GM21723 (cell line): ENCODE results near the gene SGCD.

Source experiments
- ATAC-seq: cut with Tn5 transposase; IDR thresholded peaks from one replicate; pipeline ENCODE4 v1.9.1; 2021; ENCODE audit warnings: mild to moderate bottlenecking, moderate library complexity; ENCODE audit not compliant: unreplicated experiment

SGCD gene

GRCh38 chr5:156361436-156362109, 34.6 kb downstream of the SGCD start:
- no peak for ATAC-seq

GRCh38 chr5:156363861-156364260, 36.9 kb downstream of the SGCD start:
- ATAC-seq, result no peak

GRCh38 chr5:156366521-156366920, 39.6 kb downstream of the SGCD start:
- ATAC-seq, result no peak

- no peak for ATAC-seq
Observed at GRCh38 chr5:156367597-156367996, 40.6 kb downstream of the SGCD start.

GRCh38 chr5:156375895-156376495, 49.0 kb downstream of the SGCD start:
- peak; percentile 68 for ATAC-seq

- ATAC-seq, result peak; percentile 50
Observed at GRCh38 chr5:156376751-156377150, 49.8 kb downstream of the SGCD start.

- ATAC-seq, result peak; percentile 41
Observed at GRCh38 chr5:156378159-156378558, 51.2 kb downstream of the SGCD start.

- no peak for ATAC-seq
Observed at GRCh38 chr5:156379206-156379605, 52.2 kb downstream of the SGCD start.

- ATAC-seq, result no peak
Observed at GRCh38 chr5:156380848-156381247, 53.9 kb downstream of the SGCD start.

GRCh38 chr5:156383510-156384265, 56.7 kb downstream of the SGCD start:
- ATAC-seq, result no peak

- ATAC-seq, result no peak
Observed at GRCh38 chr5:156385416-156385815, 58.5 kb downstream of the SGCD start.

GRCh38 chr5:156386976-156387375, 60.0 kb downstream of the SGCD start:
- no peak for ATAC-seq

- ATAC-seq, result no peak
Observed at GRCh38 chr5:156387391-156387790, 60.4 kb downstream of the SGCD start.

- no peak for ATAC-seq
Observed at GRCh38 chr5:156388233-156388632, 61.3 kb downstream of the SGCD start.

GRCh38 chr5:156391139-156391538, 64.2 kb downstream of the SGCD start:
- ATAC-seq, result no peak

GRCh38 chr5:156393980-156394379, 67.0 kb downstream of the SGCD start:
- no peak for ATAC-seq

- no peak for ATAC-seq
Observed at GRCh38 chr5:156394642-156395305, 67.8 kb downstream of the SGCD start.

GRCh38 chr5:156395306-156395675, 68.3 kb downstream of the SGCD start:
- no peak for ATAC-seq

- ATAC-seq, result no peak
Observed at GRCh38 chr5:156396063-156396829, 69.3 kb downstream of the SGCD start.

- no peak for ATAC-seq
Observed at GRCh38 chr5:156396830-156397081, 69.8 kb downstream of the SGCD start.

GRCh38 chr5:156399323-156399722, 72.4 kb downstream of the SGCD start:
- ATAC-seq, result no peak
